Mucosa of stomach (tissue), 1 donor: ENCODE measurements around the gene PKHD1.

Experiments used
- H3K27me3 ChIP-seq: one replicate; pipeline ENCODE4 v1.7.0; 2013; ENCODE audit warnings: mild to moderate bottlenecking, low read length; ENCODE audit not compliant: control insufficient read depth, insufficient read depth
- H3K36me3 ChIP-seq: one replicate; pipeline ENCODE4 v1.7.0; 2013; ENCODE audit warnings: low read length; ENCODE audit not compliant: control insufficient read depth, insufficient read depth
- H3K4me1 ChIP-seq: one replicate; pipeline ENCODE4 v1.7.0; 2013; ENCODE audit warnings: mild to moderate bottlenecking, low read length; ENCODE audit not compliant: control insufficient read depth, insufficient read depth
- H3K4me3 ChIP-seq: one replicate; pipeline ENCODE4 v1.7.0; 2013; ENCODE audit warnings: low read length
- H3K9ac ChIP-seq: one replicate; pipeline ENCODE4 v1.7.0; 2013; ENCODE audit warnings: mild to moderate bottlenecking, low read length, moderate library complexity
- H3K9me3 ChIP-seq: one replicate; pipeline ENCODE4 v1.7.0; 2013; ENCODE audit warnings: mild to moderate bottlenecking, low read length, moderate library complexity; ENCODE audit not compliant: control insufficient read depth
- donor health status: Pancreatic carcinoma.

The PKHD1 gene

DNA sequence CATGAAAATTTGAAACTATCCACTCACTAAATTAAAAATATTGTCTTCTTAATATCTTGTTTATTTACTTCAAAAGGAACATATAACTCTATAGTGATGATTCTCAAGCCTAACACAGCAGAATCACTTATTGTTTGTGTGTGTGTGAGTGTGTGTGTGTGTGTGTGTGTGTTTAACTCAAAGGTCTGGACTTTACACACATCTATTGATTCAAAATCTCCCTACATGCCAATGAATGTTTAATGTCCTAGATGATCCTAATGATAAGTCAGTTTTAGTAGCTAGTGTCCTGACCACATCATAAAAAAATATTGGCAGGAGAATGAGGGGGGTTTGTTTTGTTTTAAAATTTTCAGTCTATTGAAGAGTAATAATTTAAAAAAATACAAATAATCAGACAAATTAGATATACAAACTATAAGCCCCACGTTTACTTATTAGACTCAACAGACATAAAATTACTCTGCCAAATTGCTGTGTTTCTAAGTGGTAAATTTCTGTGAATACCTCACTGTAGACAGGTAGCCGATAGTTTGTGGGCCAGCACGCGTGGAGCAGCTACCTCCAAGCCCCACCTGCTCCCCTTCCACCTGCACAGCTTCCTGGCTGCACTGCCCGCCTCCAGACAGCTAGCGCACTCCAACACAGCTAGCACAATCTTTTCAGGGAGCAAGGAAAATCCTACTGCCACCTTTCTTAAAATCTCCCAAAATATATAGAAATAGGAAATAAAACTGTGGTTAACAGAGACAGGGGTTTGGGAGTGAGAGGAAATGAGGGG, 349.6 kb downstream of the PKHD1 start:
- Histone ChIP-seq H3K27me3 (no peaks in the 10 kb centered on the region), H3K9me3 (no peaks in the 10 kb centered on the region), H3K36me3 (no peaks in the 10 kb centered on the region), H3K4me3 (no peak overlapping the region), H3K4me1 (no peaks in the 10 kb centered on the region), H3K9ac (no peak overlapping the region)

DNA sequence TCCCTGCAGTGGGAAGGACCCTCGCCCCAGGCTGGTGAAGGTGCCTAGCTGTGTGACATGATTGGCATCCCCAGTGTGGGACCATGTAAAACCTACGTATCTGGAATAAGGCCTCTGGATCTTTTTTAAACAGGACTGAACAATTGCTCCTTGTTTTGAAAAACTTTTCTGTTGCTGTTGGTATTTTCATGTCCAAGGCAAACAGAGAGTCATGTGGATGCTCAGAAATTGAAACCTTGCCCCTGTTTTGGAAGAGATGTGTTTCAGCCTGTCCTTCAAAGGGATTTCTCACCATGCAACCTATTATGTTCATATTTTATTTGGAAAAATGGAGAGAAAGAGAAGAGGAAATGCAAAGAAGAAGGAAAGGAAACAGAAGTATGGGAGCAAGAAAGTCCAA, 362.3 kb downstream of the PKHD1 start:
- Histone ChIP-seq H3K4me3 (no peak overlapping the region), H3K9ac (no peak overlapping the region), H3K36me3 (no peaks in the 10 kb centered on the region), H3K4me1 (no peaks in the 10 kb centered on the region), H3K9me3 (no peaks in the 10 kb centered on the region), H3K27me3 (no peaks in the 10 kb centered on the region)

DNA sequence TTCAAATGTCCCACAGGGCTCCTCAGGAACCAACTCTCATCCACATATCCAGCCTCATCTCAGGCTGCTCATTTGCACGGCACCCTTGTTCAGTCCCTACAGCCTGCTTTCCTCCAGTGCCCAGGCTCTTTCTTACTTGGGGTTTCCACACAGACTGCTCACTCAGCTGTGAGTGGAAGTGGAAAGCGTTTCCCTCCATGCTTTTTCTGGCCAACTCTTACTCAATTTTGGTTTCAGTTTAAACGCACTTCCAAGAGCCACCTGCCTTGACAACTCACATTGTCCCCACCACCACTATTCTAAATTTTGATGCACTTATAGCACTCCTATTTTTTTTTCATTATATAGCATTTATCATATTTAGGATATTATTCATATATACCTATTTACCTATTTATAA, 367.1 kb downstream of the PKHD1 start:
- Histone ChIP-seq H3K4me1 (no peaks in the 10 kb centered on the region), H3K27me3 (no peaks in the 10 kb centered on the region), H3K9me3 (no peaks in the 10 kb centered on the region), H3K36me3 (no peaks in the 10 kb centered on the region), H3K4me3 (no peak overlapping the region), H3K9ac (no peak overlapping the region)

DNA sequence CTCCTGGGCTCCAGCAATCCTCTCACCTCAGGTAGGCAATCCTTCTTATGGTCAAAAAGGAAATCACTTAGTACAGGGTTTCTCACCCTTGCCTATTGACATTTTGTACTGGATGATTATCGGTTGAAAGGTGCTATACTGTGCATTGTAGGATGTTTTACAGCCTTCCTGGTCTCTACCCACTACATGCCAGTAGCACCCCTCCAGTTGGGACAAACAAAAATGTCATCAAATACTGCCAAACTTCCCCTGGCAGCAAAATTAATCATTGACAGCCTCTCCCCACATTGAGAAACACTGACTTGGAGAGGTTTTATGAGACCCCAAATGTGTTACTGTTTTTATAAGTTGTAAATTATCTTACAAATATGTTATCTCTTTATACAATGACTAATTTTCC, 368.1 kb downstream of the PKHD1 start:
- Histone ChIP-seq H3K9me3 (no peaks in the 10 kb centered on the region), H3K4me3 (no peak overlapping the region), H3K9ac (no peak overlapping the region), H3K4me1 (no peaks in the 10 kb centered on the region), H3K36me3 (no peaks in the 10 kb centered on the region), H3K27me3 (no peaks in the 10 kb centered on the region)

DNA sequence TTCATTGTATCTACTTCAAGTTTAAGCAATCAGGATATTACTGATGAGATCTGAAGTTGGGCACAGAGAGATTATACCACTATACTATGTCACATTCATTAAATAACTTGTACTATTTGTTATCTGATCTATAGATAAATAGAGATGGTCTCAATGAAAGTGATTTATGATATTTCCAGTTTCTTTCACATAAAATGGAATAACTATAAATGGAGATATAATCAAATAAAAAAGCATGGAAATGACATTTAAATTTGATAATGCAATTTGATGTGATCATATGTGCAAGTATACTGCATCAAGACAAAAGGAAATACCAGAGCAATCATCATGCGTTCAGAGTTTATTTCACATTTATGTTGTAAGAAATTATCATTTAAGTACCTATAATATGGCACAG, 368.9 kb downstream of the PKHD1 start:
- Histone ChIP-seq H3K9me3 (no peaks in the 10 kb centered on the region), H3K4me1 (no peaks in the 10 kb centered on the region), H3K4me3 (no peak overlapping the region), H3K9ac (no peak overlapping the region), H3K36me3 (no peaks in the 10 kb centered on the region), H3K27me3 (no peaks in the 10 kb centered on the region)

DNA sequence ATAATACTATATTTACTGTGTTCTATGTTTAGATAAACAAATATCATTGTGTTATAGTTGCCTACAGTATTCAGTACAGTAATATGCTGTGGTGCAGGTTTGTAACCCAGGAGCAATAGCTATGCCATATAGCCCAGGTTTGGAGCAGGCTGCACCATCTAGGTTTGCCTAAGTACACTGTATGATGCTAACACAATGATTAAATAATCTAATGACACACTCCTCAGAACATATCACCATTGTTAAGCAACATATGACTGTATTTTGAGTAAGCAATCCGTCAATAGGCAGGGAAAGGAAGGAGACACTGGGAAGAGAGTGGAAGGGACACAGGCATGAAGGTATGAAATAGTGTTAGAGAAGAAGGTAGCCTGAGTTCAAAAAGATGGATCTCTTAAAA, 369.9 kb downstream of the PKHD1 start:
- no peaks in the 10 kb centered on the region for H3K27me3 ChIP-seq
- H3K36me3 ChIP-seq: no peaks in the 10 kb centered on the region
- no peak overlapping the region for H3K4me3 ChIP-seq
- H3K9me3 ChIP-seq: no peaks in the 10 kb centered on the region
- H3K4me1 ChIP-seq: no peaks in the 10 kb centered on the region
- no peak overlapping the region for H3K9ac ChIP-seq

DNA sequence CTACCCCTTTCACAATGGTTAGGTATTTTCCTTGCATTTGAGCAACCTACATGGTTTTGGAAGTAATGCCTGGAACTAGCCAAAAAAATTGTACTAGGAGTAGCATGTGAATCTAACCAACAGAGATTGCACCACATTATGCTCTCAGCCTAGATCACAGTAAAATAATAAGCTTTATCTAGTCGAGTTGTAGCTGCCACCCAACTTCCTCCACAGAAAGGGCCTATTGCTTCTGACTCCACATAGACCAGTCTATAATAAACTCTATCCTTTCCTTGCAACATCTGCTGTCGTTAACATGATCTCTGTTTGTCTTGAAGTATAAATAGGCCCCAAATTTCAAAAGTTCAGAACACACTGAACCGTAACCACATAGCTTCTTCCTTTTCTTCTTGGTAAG, 375.5 kb downstream of the PKHD1 start:
- H3K9me3 ChIP-seq: no peaks in the 10 kb centered on the region
- no peaks in the 10 kb centered on the region for H3K36me3 ChIP-seq
- no peaks in the 10 kb centered on the region for H3K4me1 ChIP-seq
- H3K27me3 ChIP-seq: no peaks in the 10 kb centered on the region
- H3K9ac ChIP-seq: no peak overlapping the region
- no peak overlapping the region for H3K4me3 ChIP-seq

DNA sequence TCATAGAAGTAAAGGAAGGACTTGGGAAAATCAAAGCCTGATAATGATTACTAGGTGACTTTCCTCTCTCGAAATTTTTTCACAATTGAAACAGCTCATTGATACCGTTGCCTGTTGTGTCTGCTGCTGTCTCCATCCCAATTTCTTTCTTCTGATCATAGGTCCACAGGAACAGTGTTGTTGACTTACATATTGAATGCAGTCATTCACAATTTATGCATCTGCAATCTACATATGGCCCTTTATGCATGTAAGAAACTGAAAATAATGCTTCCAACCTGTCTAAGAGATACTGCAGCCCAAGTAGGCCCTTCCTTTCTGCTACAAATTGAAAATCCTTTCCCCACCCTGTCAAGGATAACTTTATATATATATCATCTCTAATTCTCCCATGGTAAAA, 381.3 kb downstream of the PKHD1 start:
- H3K9ac ChIP-seq: no peak overlapping the region
- no peaks in the 10 kb centered on the region for H3K27me3 ChIP-seq

DNA sequence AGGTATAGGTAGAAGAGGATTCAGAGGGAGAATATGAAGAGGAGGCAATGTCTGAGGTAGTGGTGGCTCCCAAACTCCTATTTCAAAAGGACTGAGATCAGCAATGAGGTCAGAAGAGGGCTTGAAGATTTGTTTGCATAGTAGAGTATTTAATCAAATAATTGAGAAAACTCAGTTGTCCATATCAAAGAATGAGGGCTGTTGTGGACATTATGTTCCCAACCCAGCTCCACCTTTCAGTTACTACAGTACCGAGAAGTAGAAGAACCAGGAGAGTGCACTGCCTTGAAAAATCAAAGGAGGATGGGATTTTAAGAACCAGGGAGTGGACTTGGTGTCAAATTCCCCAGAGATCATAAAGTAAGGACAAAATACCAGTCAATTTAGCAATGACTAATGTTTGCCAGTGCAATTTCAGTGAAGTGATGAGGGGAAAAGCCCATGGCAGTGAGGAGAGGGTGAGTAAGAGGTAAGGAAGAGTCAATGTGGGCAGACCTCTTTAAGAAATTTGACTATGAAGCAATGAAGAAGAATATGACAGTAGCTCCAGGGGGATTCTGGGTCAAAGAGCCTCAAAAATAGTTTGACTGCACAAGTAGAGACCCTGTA, 382.4 kb downstream of the PKHD1 start:
- Histone ChIP-seq H3K27me3 (no peaks in the 10 kb centered on the region), H3K9me3 (no peaks in the 10 kb centered on the region), H3K4me1 (no peaks in the 10 kb centered on the region), H3K36me3 (no peaks in the 10 kb centered on the region), H3K9ac (no peak overlapping the region), H3K4me3 (no peak overlapping the region)

More for the DNA sequence above, 381.3 kb downstream of the PKHD1 start:
- no peaks in the 10 kb centered on the region for H3K9me3 ChIP-seq
- no peaks in the 10 kb centered on the region for H3K4me1 ChIP-seq
- H3K36me3 ChIP-seq: no peaks in the 10 kb centered on the region
- no peak overlapping the region for H3K4me3 ChIP-seq

DNA sequence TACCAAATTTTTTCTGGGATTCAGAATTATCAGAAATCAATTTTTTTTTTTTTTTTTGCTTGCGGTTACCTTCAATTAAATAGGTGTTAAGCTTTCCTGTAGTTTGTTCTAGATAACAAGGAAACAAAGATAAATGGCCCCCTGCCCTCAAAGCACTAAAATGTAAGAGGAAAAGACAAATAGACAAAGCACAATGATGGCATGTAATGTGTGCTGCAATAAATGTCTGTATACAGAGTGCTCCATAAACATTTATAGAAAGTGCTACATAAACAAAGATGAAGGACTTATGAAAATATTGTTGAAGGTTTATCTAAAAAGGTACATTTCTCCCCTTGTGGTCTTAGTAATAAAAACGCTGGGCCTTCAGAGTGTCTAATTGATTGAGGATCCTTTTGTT, 384.6 kb downstream of the PKHD1 start:
- Histone ChIP-seq H3K4me3 (no peak overlapping the region), H3K9ac (no peak overlapping the region), H3K4me1 (no peaks in the 10 kb centered on the region), H3K9me3 (no peaks in the 10 kb centered on the region), H3K27me3 (no peaks in the 10 kb centered on the region), H3K36me3 (no peaks in the 10 kb centered on the region)

DNA sequence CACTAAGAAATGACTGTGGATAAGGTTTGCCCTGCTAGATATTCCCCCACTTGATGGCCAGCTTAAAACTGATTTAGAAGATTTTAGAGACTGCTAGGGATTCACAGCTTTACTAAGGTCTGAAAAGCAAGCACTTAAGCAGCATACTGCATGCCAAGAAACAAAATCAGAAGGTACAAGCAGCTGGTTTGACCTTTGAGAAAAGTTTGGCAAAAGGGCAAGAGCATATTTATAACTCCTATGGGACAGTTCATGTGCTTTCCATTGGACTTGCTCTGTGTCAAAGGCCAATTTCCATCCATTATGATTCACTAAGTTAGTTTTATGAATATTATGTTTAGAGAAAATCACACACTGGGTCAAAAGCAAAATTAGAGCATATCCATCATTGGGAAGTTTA, 402.8 kb downstream of the PKHD1 start:
- Histone ChIP-seq H3K36me3 (no peaks in the 10 kb centered on the region), H3K4me1 (no peaks in the 10 kb centered on the region), H3K27me3 (no peaks in the 10 kb centered on the region), H3K4me3 (no peak overlapping the region), H3K9me3 (no peaks in the 10 kb centered on the region), H3K9ac (no peak overlapping the region)

DNA sequence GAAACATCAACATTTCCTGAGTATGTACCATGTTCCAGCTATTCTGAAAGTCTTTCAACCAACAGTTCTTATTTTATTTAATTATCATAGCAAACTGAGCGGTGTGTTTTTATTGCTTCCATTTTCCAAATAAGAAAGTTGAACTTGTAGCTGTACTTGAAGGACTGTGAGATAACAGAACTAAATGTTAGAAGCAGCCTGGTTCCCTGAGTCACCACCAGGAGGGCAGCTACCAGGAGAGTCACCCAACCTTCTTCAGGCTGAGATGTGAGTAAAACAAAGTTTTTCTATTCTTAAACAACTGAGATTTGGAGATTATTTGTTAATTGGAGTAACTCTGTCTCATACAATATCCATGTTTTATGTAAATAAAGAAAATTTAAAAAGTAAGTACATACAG, 403.4 kb downstream of the PKHD1 start:
- no peaks in the 10 kb centered on the region for H3K4me1 ChIP-seq
- H3K4me3 ChIP-seq: no peak overlapping the region
- H3K27me3 ChIP-seq: no peaks in the 10 kb centered on the region
- no peaks in the 10 kb centered on the region for H3K36me3 ChIP-seq
- no peaks in the 10 kb centered on the region for H3K9me3 ChIP-seq
- H3K9ac ChIP-seq: no peak overlapping the region
